ENCODE data around the gene ZNF597.
"Not testable (repeated sequence)": the region's sequence is repeated elsewhere in the genome, so short reads cannot be mapped to it uniquely, and the experiment has no call there.

ZNF597 gene

DNA sequence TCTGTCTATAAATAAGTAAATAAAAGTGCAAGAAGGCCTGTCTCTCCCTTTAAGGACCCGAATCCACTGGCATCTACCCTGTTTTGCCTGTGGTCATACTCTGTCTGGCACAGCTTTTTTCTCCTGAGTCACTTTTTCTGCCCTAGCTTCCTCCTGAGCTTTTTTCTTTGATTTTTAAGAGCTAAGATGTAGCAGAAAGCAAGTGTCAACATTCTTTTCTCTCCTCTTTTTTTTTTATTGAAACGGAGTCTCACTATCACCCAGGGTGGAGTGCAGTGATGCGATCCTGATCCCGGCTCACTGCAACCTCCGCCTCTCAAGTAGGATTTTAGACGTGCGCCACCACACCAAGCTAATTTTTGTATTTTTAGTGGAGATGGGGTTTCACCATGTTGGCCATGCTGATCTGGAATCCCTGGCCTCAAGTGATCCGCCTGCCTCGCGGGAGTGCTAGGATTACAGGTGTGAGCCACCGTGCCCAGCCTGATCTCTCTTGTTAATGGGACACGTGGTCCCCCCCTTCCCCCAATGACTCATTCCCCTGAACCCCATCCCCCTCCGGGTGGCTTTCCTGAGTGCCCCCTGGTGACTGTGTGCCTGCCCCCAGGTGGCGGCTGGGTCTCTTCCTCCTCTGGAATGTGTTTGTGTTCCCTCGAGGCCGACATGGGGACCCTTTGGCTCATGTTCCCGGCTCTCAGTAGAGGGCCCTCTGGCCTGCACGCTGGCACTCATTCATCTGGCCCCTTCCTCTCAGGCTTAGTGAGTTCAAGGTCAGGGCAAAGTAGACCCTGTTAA lies 37.8 kb upstream of the ZNF597 start:
- Histone ChIP-seq H3K9me3 (ENCODE audit: control extremely low read depth in 1 of 5, control insufficient read depth in 4 of 5, insufficient read depth in 2 of 5, low read depth in 1 of 5, low read length in 4 of 5) (no peaks in the 10 kb centered on the region), H3K27me3 (replicated peaks in 2 of 5; ENCODE audit: control insufficient read depth in 4 of 5, insufficient read depth in 5 of 5, low read length in 4 of 5) (no peaks in the 10 kb centered on the region), H3K4me3 (ENCODE audit: control insufficient read depth in 1 of 7, extremely low read depth in 1 of 7, insufficient read depth in 4 of 7, low read depth in 2 of 7, low read length in 6 of 7) (no peak overlapping the region), H3K27ac (ENCODE audit: insufficient read depth in 1 of 2, low read depth in 1 of 2, low read length in 2 of 2, poor library complexity in 1 of 2, severe bottlenecking in 2 of 2) (no peak overlapping the region), H3K4me1 (ENCODE audit: control extremely low read depth in 1 of 4, control insufficient read depth in 4 of 4, insufficient read depth in 4 of 4, low read length in 3 of 4) (no peaks in the 10 kb centered on the region), H3K36me3 (ENCODE audit: control insufficient read depth in 4 of 4, insufficient read depth in 4 of 4, low read length in 3 of 4) (peaks cover 10 to 68% (median 55%) of the 10 kb centered on the region in 4 experiments)
- no peak for DNase-seq
- POLR2A ChIA-PET = interaction anchor here (0.6 kb wide), 1 partner anchor 13 kb away, joined by 5 read pairs; no protein-coding TSS in a partner anchor
- CTCF ChIA-PET = no interaction called here
- WGBS (ENCODE audit: insufficient coverage) = 95% methylated on average over 16 of the region's 18 CpGs

DNA sequence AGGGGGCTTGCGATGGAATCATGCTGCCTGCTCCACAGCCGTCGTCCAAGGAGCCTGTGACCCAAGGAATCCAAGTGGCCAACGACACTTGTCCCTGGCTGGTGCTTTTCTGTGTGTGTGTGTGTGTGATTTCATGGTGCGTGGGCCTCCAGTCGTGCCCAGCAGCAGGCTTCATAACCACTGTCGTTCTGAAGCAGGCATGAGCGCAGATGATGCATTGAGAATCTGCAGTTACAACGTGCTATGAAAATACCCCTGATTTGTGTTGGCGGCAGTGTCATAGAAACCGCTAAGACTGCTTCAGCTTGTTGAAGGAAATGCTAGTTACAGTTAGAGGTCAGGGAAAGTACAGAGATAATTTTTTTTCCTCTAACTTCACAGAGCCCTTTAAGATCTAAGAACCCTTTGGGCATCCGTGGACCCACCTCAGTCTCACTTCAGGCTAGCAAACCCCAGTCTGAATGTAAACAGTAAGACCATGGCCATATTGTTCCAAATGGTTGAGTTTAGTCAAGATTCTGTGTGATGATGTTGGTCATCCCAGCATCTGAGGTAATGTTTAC lies 36.4 kb upstream of the ZNF597 start:
- H3K36me3 ChIP-seq (ENCODE audit: control insufficient read depth in 4 of 4, insufficient read depth in 4 of 4, low read length in 3 of 4) = peaks cover 7 to 61% (median 44%) of the 10 kb centered on the region in 4 experiments
- H3K27me3 ChIP-seq (replicated peaks in 2 of 5; ENCODE audit: control insufficient read depth in 4 of 5, insufficient read depth in 5 of 5, low read length in 4 of 5) = no peaks in the 10 kb centered on the region
- ChIA-PET CTCF (no interaction called here), POLR2A (no interaction called here)
- H3K4me1 ChIP-seq (ENCODE audit: control extremely low read depth in 1 of 4, control insufficient read depth in 4 of 4, insufficient read depth in 4 of 4, low read length in 3 of 4) = no peaks in the 10 kb centered on the region
- 97% methylated on average over 11 of the region's 12 CpGs for WGBS (ENCODE audit: insufficient coverage)
- no peak overlapping the region for H3K27ac ChIP-seq (ENCODE audit: insufficient read depth in 1 of 2, low read depth in 1 of 2, low read length in 2 of 2, poor library complexity in 1 of 2, severe bottlenecking in 2 of 2)
- DNase-seq = no peak
- no peaks in the 10 kb centered on the region for H3K9me3 ChIP-seq (ENCODE audit: control extremely low read depth in 1 of 5, control insufficient read depth in 4 of 5, insufficient read depth in 2 of 5, low read depth in 1 of 5, low read length in 4 of 5)
- no peak overlapping the region for H3K4me3 ChIP-seq (ENCODE audit: control insufficient read depth in 1 of 7, extremely low read depth in 1 of 7, insufficient read depth in 4 of 7, low read depth in 2 of 7, low read length in 6 of 7)

DNA sequence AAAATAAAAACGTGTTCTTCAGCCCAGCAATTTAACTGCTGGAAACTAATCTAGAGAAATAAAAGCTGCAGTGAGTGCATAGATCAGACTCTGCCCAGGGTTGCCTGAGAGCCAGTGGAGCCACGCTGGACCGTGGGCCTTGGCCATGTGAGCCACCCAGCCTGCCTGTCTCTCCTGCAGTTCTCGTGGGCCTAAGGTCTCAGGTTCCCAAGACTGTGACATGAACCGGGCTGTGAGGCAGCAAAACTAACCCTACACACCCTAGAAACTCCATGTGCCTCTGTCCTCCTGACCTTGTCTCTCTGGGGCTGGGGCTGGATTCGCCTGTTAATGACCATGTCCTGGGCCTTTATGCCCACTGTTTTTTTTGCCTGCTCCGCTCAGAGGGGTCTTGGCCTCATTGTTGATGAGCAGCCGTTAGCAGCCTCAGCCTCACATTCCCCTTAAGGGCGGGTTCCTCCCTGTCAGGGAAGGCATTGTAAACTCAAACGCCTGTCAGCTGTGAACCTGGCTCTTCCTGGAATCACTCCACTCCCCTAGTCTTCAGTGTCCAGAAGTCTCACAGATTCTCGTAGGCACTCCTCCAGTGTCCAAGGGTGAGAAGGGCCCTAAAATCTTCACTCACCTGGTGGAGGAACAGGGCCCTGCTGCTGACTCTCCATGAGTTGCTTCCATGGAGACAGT lies 35.1 kb upstream of the ZNF597 start:
- WGBS (ENCODE audit: insufficient coverage) = 97% methylated on average over 8 of the region's 11 CpGs
- no peaks in the 10 kb centered on the region for H3K4me1 ChIP-seq (ENCODE audit: control extremely low read depth in 1 of 4, control insufficient read depth in 4 of 4, insufficient read depth in 4 of 4, low read length in 3 of 4)
- no peak for DNase-seq
- no peak overlapping the region for H3K4me3 ChIP-seq (ENCODE audit: control insufficient read depth in 1 of 7, extremely low read depth in 1 of 7, insufficient read depth in 4 of 7, low read depth in 2 of 7, low read length in 6 of 7)
- no peaks in the 10 kb centered on the region for H3K9me3 ChIP-seq (ENCODE audit: control extremely low read depth in 1 of 5, control insufficient read depth in 4 of 5, insufficient read depth in 2 of 5, low read depth in 1 of 5, low read length in 4 of 5)
- H3K36me3 ChIP-seq (ENCODE audit: control insufficient read depth in 4 of 4, insufficient read depth in 4 of 4, low read length in 3 of 4) = peaks cover 0 to 54% (median 32%) of the 10 kb centered on the region in 4 experiments
- POLR2A ChIA-PET = no interaction called here
- no peaks in the 10 kb centered on the region for H3K27me3 ChIP-seq (replicated peaks in 2 of 5; ENCODE audit: control insufficient read depth in 4 of 5, insufficient read depth in 5 of 5, low read length in 4 of 5)
- CTCF ChIA-PET = interaction anchor here (1.2 kb wide), 1 partner anchor 8 kb away, joined by 3 read pairs; no protein-coding TSS in a partner anchor
- no peak overlapping the region for H3K27ac ChIP-seq (ENCODE audit: insufficient read depth in 1 of 2, low read depth in 1 of 2, low read length in 2 of 2, poor library complexity in 1 of 2, severe bottlenecking in 2 of 2)

DNA sequence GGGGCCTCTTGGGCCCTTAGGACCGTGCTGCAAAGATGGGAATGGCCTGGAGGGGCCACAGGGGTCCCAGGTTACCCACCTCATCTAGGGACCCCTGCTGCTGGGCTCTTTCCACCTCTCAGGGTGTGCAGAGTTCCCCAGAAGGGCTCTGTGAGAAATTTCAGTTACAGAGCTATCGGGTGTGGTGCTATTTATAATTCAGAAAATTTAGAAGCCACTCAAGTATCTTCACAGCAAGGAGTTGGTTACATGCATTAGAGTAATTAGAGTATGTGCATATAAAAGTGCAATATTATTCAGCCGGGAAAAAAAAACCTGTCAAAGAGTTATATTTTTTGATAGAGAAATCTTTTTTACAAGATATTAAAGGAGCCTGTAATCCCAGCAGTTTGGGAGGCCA lies 33.1 kb upstream of the ZNF597 start:
- no peak overlapping the region for H3K27ac ChIP-seq (ENCODE audit: insufficient read depth in 1 of 2, low read depth in 1 of 2, low read length in 2 of 2, poor library complexity in 1 of 2, severe bottlenecking in 2 of 2)
- no peak overlapping the region for H3K4me3 ChIP-seq (ENCODE audit: control insufficient read depth in 1 of 7, extremely low read depth in 1 of 7, insufficient read depth in 4 of 7, low read depth in 2 of 7, low read length in 6 of 7)
- ChIA-PET CTCF (interaction anchor here (0.8 kb wide), 1 partner anchor 16 kb away, joined by 3 read pairs; no protein-coding TSS in a partner anchor), POLR2A (interaction anchor here (0.5 kb wide), 1 partner anchor 975 kb away, joined by 3 read pairs; no protein-coding TSS in a partner anchor)
- H3K36me3 ChIP-seq (ENCODE audit: control insufficient read depth in 4 of 4, insufficient read depth in 4 of 4, low read length in 3 of 4) = peaks cover 0 to 46% (median 21%) of the 10 kb centered on the region in 4 experiments
- no peaks in the 10 kb centered on the region for H3K27me3 ChIP-seq (replicated peaks in 2 of 5; ENCODE audit: control insufficient read depth in 4 of 5, insufficient read depth in 5 of 5, low read length in 4 of 5)
- no peak for DNase-seq
- H3K9me3 ChIP-seq (ENCODE audit: control extremely low read depth in 1 of 5, control insufficient read depth in 4 of 5, insufficient read depth in 2 of 5, low read depth in 1 of 5, low read length in 4 of 5) = no peaks in the 10 kb centered on the region
- WGBS (ENCODE audit: insufficient coverage) = no CpG with 5 or more reads among the region's 3 CpGs
- no peaks in the 10 kb centered on the region for H3K4me1 ChIP-seq (ENCODE audit: control extremely low read depth in 1 of 4, control insufficient read depth in 4 of 4, insufficient read depth in 4 of 4, low read length in 3 of 4)

DNA sequence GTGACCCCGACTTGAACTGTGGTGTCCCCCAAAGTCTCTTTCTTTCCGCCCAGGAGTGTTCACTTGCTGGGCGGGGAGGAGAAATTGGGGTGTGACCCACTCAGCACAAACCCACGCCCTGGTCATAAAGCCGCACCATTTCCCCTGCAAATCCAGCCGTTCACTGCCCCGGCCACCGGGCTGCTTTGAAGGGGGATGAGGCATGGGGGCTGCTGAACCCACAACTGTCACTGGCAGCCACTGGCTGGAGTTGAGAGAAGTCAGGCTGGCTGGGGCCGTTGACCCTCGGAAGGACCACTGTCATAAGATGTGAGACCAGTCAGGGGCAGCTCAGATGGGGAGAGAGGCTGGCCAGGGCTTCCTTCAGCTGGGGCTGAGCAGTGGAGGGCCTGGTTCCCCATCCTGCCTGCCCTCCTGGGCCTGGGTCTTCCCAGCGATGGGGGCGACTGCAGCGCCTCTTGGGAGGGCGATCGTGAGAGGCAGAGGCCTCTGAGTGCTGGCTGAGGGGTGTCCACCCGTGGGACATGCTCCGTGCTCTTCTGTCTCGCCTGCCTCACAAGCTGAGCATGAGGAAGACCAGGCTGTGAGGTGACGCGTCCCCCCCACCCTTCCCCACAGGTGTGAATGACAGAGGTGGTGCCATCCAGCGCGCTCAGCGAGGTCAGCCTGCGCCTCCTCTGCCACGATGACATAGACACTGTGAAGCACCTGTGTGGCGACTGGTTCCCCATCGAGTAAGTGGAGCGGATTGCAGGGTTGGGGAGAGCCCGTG lies 32.5 kb upstream of the ZNF597 start:
- H3K27ac ChIP-seq (ENCODE audit: insufficient read depth in 1 of 2, low read depth in 1 of 2, low read length in 2 of 2, poor library complexity in 1 of 2, severe bottlenecking in 2 of 2) = no peak overlapping the region
- 96% methylated on average over 26 of the region's 29 CpGs for WGBS (ENCODE audit: insufficient coverage)
- H3K27me3 ChIP-seq (replicated peaks in 2 of 5; ENCODE audit: control insufficient read depth in 4 of 5, insufficient read depth in 5 of 5, low read length in 4 of 5) = no peaks in the 10 kb centered on the region
- H3K4me1 ChIP-seq (ENCODE audit: control extremely low read depth in 1 of 4, control insufficient read depth in 4 of 4, insufficient read depth in 4 of 4, low read length in 3 of 4) = no peaks in the 10 kb centered on the region
- H3K9me3 ChIP-seq (ENCODE audit: control extremely low read depth in 1 of 5, control insufficient read depth in 4 of 5, insufficient read depth in 2 of 5, low read depth in 1 of 5, low read length in 4 of 5) = no peaks in the 10 kb centered on the region
- no peak overlapping the region for H3K4me3 ChIP-seq (ENCODE audit: control insufficient read depth in 1 of 7, extremely low read depth in 1 of 7, insufficient read depth in 4 of 7, low read depth in 2 of 7, low read length in 6 of 7)
- H3K36me3 ChIP-seq (ENCODE audit: control insufficient read depth in 4 of 4, insufficient read depth in 4 of 4, low read length in 3 of 4) = peaks cover 0 to 42% (median 18%) of the 10 kb centered on the region in 4 experiments
- CTCF ChIA-PET = interaction anchor here (0.8 kb wide), 1 partner anchor 15 kb away, joined by 3 read pairs; no protein-coding TSS in a partner anchor
- no peak for DNase-seq
- POLR2A ChIA-PET = interaction anchor here (0.5 kb wide), 1 partner anchor 976 kb away, joined by 3 read pairs; no protein-coding TSS in a partner anchor

DNA sequence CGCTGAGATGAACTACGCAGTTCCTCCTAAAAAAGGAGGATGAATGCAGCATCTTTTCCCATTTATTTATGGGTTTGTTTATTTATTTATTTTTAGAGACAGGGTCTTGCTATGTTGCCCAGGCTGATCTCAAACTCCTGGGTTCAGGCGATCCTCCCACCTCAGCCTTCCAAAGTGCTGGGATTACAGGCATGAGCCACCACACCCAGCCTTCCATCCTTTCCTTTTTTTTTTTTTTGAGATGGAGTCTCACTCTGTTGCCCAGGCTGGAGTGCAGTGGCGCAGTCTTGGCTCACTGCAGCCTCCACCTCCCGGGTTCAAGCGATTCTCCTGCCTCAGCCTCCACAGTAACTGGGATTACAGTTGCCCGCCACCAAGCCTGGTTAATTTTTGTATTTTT lies 31.6 kb upstream of the ZNF597 start:
- 80% methylated on average over 1 of the region's 7 CpGs for WGBS (ENCODE audit: insufficient coverage)
- H3K4me3 ChIP-seq (ENCODE audit: control insufficient read depth in 1 of 7, extremely low read depth in 1 of 7, insufficient read depth in 4 of 7, low read depth in 2 of 7, low read length in 6 of 7); H3K27me3 ChIP-seq (replicated peaks in 2 of 5; ENCODE audit: control insufficient read depth in 4 of 5, insufficient read depth in 5 of 5, low read length in 4 of 5); H3K4me1 ChIP-seq (ENCODE audit: control extremely low read depth in 1 of 4, control insufficient read depth in 4 of 4, insufficient read depth in 4 of 4, low read length in 3 of 4); H3K27ac ChIP-seq (ENCODE audit: insufficient read depth in 1 of 2, low read depth in 1 of 2, low read length in 2 of 2, poor library complexity in 1 of 2, severe bottlenecking in 2 of 2); DNase-seq; POLR2A ChIA-PET; H3K9me3 ChIP-seq (ENCODE audit: control extremely low read depth in 1 of 5, control insufficient read depth in 4 of 5, insufficient read depth in 2 of 5, low read depth in 1 of 5, low read length in 4 of 5): not testable (repeated sequence)
- CTCF ChIA-PET = interaction anchor here (0.9 kb wide), 1 partner anchor 9 kb away, joined by 4 read pairs; no protein-coding TSS in a partner anchor
- peaks cover 0 to 42% (median 17%) of the 10 kb centered on the region in 4 experiments for H3K36me3 ChIP-seq (ENCODE audit: control insufficient read depth in 4 of 4, insufficient read depth in 4 of 4, low read length in 3 of 4)
